ENCODE measurements around the gene RRBP1. TPM values are rescaled to one million over a fixed set of nuclear protein-coding genes. Genes with fewer than 3 reads are reported as not detected.
"Not testable (repeated sequence)": the region's sequence is repeated elsewhere in the genome, so short reads cannot be mapped to it uniquely, and the experiment has no call there.

RRBP1 gene
- polyA plus RNA-seq, 2 donors: 49.0 to 54.5 TPM

DNA sequence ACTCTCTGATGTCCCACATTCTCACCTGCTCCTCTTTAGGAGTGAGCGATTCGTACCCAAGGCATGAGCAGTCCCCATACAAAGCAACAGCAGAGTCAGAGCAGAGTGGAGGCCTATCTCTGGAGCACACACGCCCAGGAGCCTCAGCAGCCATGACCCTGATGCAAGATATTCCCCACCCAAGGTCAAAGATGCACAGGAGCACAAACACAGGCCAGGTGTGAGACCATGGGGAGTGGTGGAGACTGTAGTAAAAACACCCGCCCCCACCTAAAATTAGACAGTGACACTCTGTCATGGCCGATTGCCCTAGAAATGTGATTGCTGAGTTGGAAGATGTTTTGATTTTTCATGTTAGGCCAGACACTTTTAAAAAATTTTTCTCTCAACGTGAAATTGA, 21.4 kb downstream of the RRBP1 start:
- peak overlapping the region in 1 of 2 donors; percentile 26 for H3K27ac ChIP-seq (ENCODE audit: low read depth in 2 of 2, low read length in 1 of 2)
- H3K4me1 ChIP-seq (ENCODE audit: control insufficient read depth in 2 of 2, insufficient read depth in 2 of 2, low read length in 1 of 2): no peaks in the 10 kb centered on the region
- 74 to 81% methylated on average over 6 of the region's 6 CpGs for WGBS, 2 donors
- peaks cover 3 to 7% of the 10 kb centered on the region in 2 donors for H3K9me3 ChIP-seq (ENCODE audit: control insufficient read depth in 2 of 2, insufficient read depth in 1 of 2, low read depth in 1 of 2, low read length in 1 of 2)
- H3K36me3 ChIP-seq (ENCODE audit: control insufficient read depth in 2 of 2, insufficient read depth in 2 of 2, low read length in 1 of 2): peaks cover 7 to 14% of the 10 kb centered on the region in 2 donors
- no peak overlapping the region for H3K4me3 ChIP-seq (ENCODE audit: low read depth in 1 of 2, low read length in 2 of 2)
- no peaks in the 10 kb centered on the region for H3K27me3 ChIP-seq (ENCODE audit: control insufficient read depth in 1 of 2, insufficient read depth in 2 of 2, low read length in 2 of 2)

DNA sequence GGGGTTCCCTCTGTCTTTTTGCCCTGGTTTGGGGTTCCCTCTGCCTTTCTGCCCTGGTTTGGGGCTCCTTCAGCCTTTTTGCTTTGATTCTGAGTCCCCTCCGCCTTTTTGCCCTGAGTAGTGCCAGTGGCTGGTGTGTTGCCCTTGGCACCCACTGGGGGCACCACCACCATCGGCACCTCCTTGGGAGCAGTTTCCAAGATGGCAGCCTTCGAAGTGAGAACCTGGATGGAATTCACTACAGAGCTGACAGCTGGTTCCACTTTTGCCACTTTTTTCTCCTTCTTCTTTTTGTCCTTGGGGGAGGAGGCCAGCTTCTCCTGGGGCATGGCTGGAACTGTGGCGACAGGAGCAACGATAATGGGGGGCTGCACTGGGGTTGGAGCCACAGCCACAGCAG, 22.2 kb downstream of the RRBP1 start:
- Histone ChIP-seq H3K4me1 (ENCODE audit: control insufficient read depth in 2 of 2, insufficient read depth in 2 of 2, low read length in 1 of 2) (no peaks in the 10 kb centered on the region), H3K36me3 (ENCODE audit: control insufficient read depth in 2 of 2, insufficient read depth in 2 of 2, low read length in 1 of 2) (peaks cover 7 to 16% of the 10 kb centered on the region in 2 donors), H3K9me3 (ENCODE audit: control insufficient read depth in 2 of 2, insufficient read depth in 1 of 2, low read depth in 1 of 2, low read length in 1 of 2) (peaks cover 3 to 7% of the 10 kb centered on the region in 2 donors), H3K4me3 (ENCODE audit: low read depth in 1 of 2, low read length in 2 of 2) (no peak overlapping the region), H3K27me3 (ENCODE audit: control insufficient read depth in 1 of 2, insufficient read depth in 2 of 2, low read length in 2 of 2) (no peaks in the 10 kb centered on the region), H3K27ac (ENCODE audit: low read depth in 2 of 2, low read length in 1 of 2) (no peak overlapping the region)
- 94 to 98% methylated on average over 5 of the region's 5 CpGs for WGBS, 2 donors

DNA sequence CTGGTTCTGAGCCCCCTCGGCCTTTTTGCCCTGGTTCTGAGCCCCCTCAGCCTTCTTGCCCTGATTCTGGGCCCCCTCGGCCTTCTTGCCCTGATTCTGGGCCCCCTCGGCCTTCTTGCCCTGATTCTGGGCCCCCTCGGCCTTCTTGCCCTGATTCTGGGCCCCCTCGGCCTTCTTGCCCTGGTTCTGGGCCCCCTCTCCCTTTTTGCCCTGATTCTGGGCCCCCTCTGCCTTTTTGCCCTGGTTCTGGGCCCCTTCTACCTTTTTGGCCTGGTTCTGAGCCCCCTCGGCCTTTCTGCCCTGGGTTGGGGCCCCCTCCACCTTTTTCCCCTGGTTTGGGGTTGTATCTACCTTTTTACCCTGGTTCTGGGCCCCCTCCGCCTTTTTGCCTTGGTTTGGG, 22.7 kb downstream of the RRBP1 start:
- WGBS, 2 donors: 96 to 98% methylated on average over 7 of the region's 7 CpGs
- H3K27ac ChIP-seq (ENCODE audit: low read depth in 2 of 2, low read length in 1 of 2); H3K4me1 ChIP-seq (ENCODE audit: control insufficient read depth in 2 of 2, insufficient read depth in 2 of 2, low read length in 1 of 2); H3K4me3 ChIP-seq (ENCODE audit: low read depth in 1 of 2, low read length in 2 of 2); H3K27me3 ChIP-seq (ENCODE audit: control insufficient read depth in 1 of 2, insufficient read depth in 2 of 2, low read length in 2 of 2); H3K9me3 ChIP-seq (ENCODE audit: control insufficient read depth in 2 of 2, insufficient read depth in 1 of 2, low read depth in 1 of 2, low read length in 1 of 2): not testable (repeated sequence)
- H3K36me3 ChIP-seq (ENCODE audit: control insufficient read depth in 2 of 2, insufficient read depth in 2 of 2, low read length in 1 of 2): peaks cover 7 to 19% of the 10 kb centered on the region in 2 donors

DNA sequence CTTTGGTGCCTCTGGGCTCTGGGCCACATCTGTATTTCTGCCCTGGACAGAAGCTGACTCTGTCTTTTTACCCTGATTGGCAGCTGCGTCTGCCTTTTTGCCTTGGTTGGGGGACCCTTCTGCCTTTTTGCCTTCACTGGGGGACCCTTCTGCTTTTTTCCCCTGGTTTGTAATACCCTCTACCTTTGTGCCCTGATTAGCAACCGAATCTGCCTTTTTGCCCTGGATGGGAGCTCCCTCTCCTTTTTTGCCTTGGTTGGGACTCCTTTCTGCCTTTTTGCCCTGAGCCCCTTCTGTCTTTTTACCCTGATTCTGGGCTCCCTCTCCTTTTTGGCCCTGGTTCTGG, 23.4 kb downstream of the RRBP1 start:
- 97 to 98% methylated on average over 2 of the region's 2 CpGs for WGBS, 2 donors
- Histone ChIP-seq H3K27ac (ENCODE audit: low read depth in 2 of 2, low read length in 1 of 2) (no peak overlapping the region), H3K27me3 (ENCODE audit: control insufficient read depth in 1 of 2, insufficient read depth in 2 of 2, low read length in 2 of 2) (no peaks in the 10 kb centered on the region), H3K9me3 (ENCODE audit: control insufficient read depth in 2 of 2, insufficient read depth in 1 of 2, low read depth in 1 of 2, low read length in 1 of 2) (peaks cover 3 to 7% of the 10 kb centered on the region in 2 donors), H3K4me3 (ENCODE audit: low read depth in 1 of 2, low read length in 2 of 2) (no peak overlapping the region), H3K36me3 (ENCODE audit: control insufficient read depth in 2 of 2, insufficient read depth in 2 of 2, low read length in 1 of 2) (peaks cover 7 to 20% of the 10 kb centered on the region in 2 donors), H3K4me1 (ENCODE audit: control insufficient read depth in 2 of 2, insufficient read depth in 2 of 2, low read length in 1 of 2) (no peaks in the 10 kb centered on the region)

DNA sequence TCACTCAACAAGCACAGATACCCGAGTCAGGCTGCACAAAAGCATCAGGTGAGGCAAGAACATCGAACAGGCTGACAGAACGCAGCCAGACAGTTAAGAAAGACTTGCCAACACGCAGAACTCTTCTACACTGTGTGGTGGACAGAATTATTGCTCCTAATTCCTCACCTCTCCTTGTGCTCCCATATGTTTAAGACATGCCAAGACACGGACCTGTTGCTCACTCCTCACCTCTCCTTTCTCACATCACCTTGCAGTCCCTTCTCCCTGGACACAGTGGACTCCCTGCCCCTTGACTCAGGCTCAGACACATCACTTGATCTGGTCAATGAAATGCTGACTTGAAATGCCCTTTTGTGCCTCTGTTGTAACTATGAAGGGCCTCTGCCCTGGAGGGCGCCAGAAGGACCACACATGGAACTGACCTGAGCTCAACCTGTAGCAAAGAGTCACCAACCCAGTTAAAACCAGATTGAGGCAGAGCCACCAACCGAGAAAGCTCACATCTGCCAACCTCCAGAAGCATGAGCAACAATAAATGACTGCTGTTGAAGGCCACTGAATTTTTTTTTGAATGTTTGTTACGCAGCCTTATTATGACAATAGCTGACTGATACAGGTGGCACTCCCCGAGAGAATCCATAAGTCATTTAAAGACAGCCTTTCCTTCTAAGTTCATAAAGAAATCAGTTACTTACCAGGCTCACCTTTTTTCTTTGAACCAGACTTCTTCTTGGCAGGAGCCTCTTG, 24.0 kb downstream of the RRBP1 start:
- H3K4me3 ChIP-seq (ENCODE audit: low read depth in 1 of 2, low read length in 2 of 2): no peak overlapping the region
- H3K27ac ChIP-seq (ENCODE audit: low read depth in 2 of 2, low read length in 1 of 2): no peak overlapping the region
- no peaks in the 10 kb centered on the region for H3K4me1 ChIP-seq (ENCODE audit: control insufficient read depth in 2 of 2, insufficient read depth in 2 of 2, low read length in 1 of 2)
- 84 to 96% methylated on average over 9 of the region's 9 CpGs for WGBS, 2 donors
- H3K27me3 ChIP-seq (ENCODE audit: control insufficient read depth in 1 of 2, insufficient read depth in 2 of 2, low read length in 2 of 2): no peaks in the 10 kb centered on the region
- peaks cover 7 to 22% of the 10 kb centered on the region in 2 donors for H3K36me3 ChIP-seq (ENCODE audit: control insufficient read depth in 2 of 2, insufficient read depth in 2 of 2, low read length in 1 of 2)
- H3K9me3 ChIP-seq (ENCODE audit: control insufficient read depth in 2 of 2, insufficient read depth in 1 of 2, low read depth in 1 of 2, low read length in 1 of 2): peaks cover 3 to 7% of the 10 kb centered on the region in 2 donors

DNA sequence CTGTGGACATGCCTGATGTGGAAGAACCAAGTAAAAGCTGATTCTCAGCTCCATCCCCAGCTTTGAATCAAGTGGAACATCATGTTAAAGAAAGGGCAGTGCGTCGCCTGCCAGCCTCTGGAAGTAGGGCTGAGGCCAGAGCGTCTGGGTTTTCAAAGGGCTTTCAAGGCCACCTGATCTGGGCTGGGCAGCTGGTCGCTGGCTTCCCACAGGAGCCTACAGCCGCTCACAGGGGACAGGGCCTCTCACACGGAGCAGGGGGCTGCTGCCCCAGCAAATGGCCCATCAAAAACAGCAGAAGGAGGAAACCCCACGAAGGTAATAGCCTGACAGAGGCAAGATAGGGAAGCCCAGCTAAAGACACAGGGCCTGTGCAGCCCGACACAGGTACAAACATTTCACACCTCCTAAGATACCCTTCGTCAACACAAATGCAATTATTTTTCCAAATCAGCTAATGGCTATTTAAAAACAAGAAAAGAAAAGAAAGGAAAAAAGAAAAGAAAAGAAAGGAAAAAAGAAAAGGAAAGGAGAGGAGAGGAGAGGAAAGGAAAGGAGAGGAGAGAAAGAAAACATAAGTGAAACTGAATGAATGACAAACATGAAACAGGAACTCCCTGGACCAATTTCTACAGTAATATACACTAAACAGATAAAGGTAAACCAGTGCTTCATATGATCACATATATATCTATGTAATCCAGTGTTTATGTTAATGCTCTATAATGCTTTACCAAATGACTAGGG, 24.8 kb downstream of the RRBP1 start:
- Histone ChIP-seq H3K27me3 (ENCODE audit: control insufficient read depth in 1 of 2, insufficient read depth in 2 of 2, low read length in 2 of 2) (no peaks in the 10 kb centered on the region), H3K27ac (ENCODE audit: low read depth in 2 of 2, low read length in 1 of 2) (no peak overlapping the region), H3K36me3 (ENCODE audit: control insufficient read depth in 2 of 2, insufficient read depth in 2 of 2, low read length in 1 of 2) (peaks cover 7 to 23% of the 10 kb centered on the region in 2 donors), H3K4me1 (ENCODE audit: control insufficient read depth in 2 of 2, insufficient read depth in 2 of 2, low read length in 1 of 2) (no peaks in the 10 kb centered on the region), H3K9me3 (ENCODE audit: control insufficient read depth in 2 of 2, insufficient read depth in 1 of 2, low read depth in 1 of 2, low read length in 1 of 2) (peaks cover 3 to 7% of the 10 kb centered on the region in 2 donors), H3K4me3 (ENCODE audit: low read depth in 1 of 2, low read length in 2 of 2) (no peak overlapping the region)
- WGBS, 2 donors: 72 to 87% methylated on average over 9 of the region's 9 CpGs

DNA sequence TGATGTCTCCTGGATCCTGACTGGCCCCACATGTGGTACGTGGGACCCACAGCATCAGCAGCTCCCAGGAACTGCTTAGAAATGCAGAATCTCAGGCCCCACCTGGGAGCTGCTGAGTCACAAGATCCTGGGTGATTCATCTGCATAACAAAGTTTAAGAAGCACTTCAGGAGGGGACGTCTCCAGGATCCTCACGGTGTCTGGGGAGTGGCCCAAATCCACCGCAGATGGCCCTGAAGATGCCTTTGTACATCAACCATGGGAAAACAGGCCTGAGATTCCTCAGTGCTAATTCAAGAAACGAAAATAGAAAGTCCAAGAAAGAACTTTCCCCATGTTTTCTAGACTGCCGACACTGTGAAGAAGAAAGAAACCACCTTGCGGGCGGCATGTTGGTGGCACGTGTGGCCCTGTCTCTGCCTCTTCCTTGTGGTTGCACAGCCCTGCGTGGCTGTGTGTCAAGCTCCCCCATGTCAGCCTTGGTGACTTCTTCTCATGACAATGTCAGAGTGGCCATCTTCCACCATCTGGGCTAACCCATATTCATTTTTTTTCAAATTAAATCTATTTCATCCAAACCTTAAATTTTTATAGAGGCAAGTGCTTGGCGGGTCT, 26.1 kb downstream of the RRBP1 start:
- no peaks in the 10 kb centered on the region for H3K4me1 ChIP-seq (ENCODE audit: control insufficient read depth in 2 of 2, insufficient read depth in 2 of 2, low read length in 1 of 2)
- WGBS, 2 donors: 73 to 82% methylated on average over 11 of the region's 11 CpGs
- no peak overlapping the region for H3K4me3 ChIP-seq (ENCODE audit: low read depth in 1 of 2, low read length in 2 of 2)
- no peaks in the 10 kb centered on the region for H3K27me3 ChIP-seq (ENCODE audit: control insufficient read depth in 1 of 2, insufficient read depth in 2 of 2, low read length in 2 of 2)
- H3K27ac ChIP-seq (ENCODE audit: low read depth in 2 of 2, low read length in 1 of 2): no peak overlapping the region
- H3K9me3 ChIP-seq (ENCODE audit: control insufficient read depth in 2 of 2, insufficient read depth in 1 of 2, low read depth in 1 of 2, low read length in 1 of 2): peaks cover 3 to 7% of the 10 kb centered on the region in 2 donors
- H3K36me3 ChIP-seq (ENCODE audit: control insufficient read depth in 2 of 2, insufficient read depth in 2 of 2, low read length in 1 of 2): peaks cover 7 to 23% of the 10 kb centered on the region in 2 donors

DNA sequence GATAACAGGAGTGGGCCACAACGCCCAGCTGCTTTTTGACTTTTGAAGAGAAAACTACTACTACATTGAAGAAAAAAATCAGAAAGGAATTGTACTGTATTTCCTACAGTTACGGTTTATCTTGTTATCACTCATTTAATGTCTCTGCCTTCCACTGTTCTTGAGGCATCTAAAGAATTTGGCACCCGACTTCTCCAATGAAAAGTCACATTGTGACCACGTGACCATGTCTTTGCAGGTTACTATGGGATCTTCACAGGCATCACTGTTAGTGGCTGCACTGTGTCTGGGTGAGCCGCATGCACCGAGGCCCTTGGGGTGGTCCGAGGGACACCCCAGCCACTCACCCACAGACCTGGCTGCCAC, 26.8 kb downstream of the RRBP1 start:
- Histone ChIP-seq H3K4me3 (ENCODE audit: low read depth in 1 of 2, low read length in 2 of 2) (no peak overlapping the region), H3K36me3 (ENCODE audit: control insufficient read depth in 2 of 2, insufficient read depth in 2 of 2, low read length in 1 of 2) (peaks cover 7 to 23% of the 10 kb centered on the region in 2 donors), H3K27me3 (ENCODE audit: control insufficient read depth in 1 of 2, insufficient read depth in 2 of 2, low read length in 2 of 2) (no peaks in the 10 kb centered on the region), H3K4me1 (ENCODE audit: control insufficient read depth in 2 of 2, insufficient read depth in 2 of 2, low read length in 1 of 2) (no peaks in the 10 kb centered on the region), H3K9me3 (ENCODE audit: control insufficient read depth in 2 of 2, insufficient read depth in 1 of 2, low read depth in 1 of 2, low read length in 1 of 2) (peaks cover 3 to 7% of the 10 kb centered on the region in 2 donors), H3K27ac (ENCODE audit: low read depth in 2 of 2, low read length in 1 of 2) (no peak overlapping the region)
- WGBS, 2 donors: 74 to 82% methylated on average over 7 of the region's 7 CpGs

DNA sequence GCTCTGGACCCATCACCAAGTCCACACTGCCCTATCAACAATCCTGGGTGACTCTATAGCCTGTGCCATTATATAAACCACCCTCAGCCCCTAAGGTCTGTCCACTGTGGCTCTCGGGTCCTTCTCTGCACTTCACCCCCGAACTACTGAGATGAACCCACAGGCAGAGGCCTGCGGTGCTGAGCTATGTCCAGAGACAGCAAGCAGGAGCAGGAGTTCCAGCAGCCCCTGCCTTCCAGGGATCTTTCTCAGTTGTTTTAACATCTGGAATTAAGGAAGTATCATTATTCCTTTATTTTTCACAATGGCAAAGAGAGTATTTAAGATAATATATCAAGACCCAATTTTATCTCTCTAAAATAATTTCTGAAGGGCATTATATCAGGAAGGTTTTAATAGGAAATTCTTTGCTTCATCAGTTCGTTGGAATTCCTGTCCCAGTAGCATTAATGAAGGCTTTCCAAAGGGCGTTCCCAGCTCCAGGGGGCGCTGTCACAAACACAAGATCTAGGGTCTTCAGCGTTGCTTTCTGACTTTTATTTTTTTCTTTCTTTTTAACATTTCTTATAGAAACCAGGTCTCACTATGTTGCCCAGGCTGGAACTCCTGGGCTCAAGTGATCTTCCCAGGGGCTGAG, 27.3 kb downstream of the RRBP1 start:
- H3K4me1 ChIP-seq (ENCODE audit: control insufficient read depth in 2 of 2, insufficient read depth in 2 of 2, low read length in 1 of 2): peaks cover 0 to under 1% of the 10 kb centered on the region in 2 donors
- H3K9me3 ChIP-seq (ENCODE audit: control insufficient read depth in 2 of 2, insufficient read depth in 1 of 2, low read depth in 1 of 2, low read length in 1 of 2): peaks cover 3 to 7% of the 10 kb centered on the region in 2 donors
- no peak overlapping the region for H3K27ac ChIP-seq (ENCODE audit: low read depth in 2 of 2, low read length in 1 of 2)
- H3K4me3 ChIP-seq (ENCODE audit: low read depth in 1 of 2, low read length in 2 of 2): no peak overlapping the region
- no peaks in the 10 kb centered on the region for H3K27me3 ChIP-seq (ENCODE audit: control insufficient read depth in 1 of 2, insufficient read depth in 2 of 2, low read length in 2 of 2)
- WGBS, 2 donors: 53 to 62% methylated on average over 7 of the region's 7 CpGs
- H3K36me3 ChIP-seq (ENCODE audit: control insufficient read depth in 2 of 2, insufficient read depth in 2 of 2, low read length in 1 of 2): peaks cover 7 to 20% of the 10 kb centered on the region in 2 donors
